ENCODE measurements around the gene GAS2L2. TPM values are rescaled to one million over a fixed set of nuclear protein-coding genes. Genes with fewer than 3 reads are reported as not detected.

The GAS2L2 gene
- total RNA-seq (2014; rRNA removed; shearing (Covaris generic)) = not detected in 2 replicates
- 0.06 TPM in 1 of 2 replicates, not detected in the other for polyA plus RNA-seq (2016; fragmentation: Nextera tagmentation; extraction: Ambion mirVana)

DNA sequence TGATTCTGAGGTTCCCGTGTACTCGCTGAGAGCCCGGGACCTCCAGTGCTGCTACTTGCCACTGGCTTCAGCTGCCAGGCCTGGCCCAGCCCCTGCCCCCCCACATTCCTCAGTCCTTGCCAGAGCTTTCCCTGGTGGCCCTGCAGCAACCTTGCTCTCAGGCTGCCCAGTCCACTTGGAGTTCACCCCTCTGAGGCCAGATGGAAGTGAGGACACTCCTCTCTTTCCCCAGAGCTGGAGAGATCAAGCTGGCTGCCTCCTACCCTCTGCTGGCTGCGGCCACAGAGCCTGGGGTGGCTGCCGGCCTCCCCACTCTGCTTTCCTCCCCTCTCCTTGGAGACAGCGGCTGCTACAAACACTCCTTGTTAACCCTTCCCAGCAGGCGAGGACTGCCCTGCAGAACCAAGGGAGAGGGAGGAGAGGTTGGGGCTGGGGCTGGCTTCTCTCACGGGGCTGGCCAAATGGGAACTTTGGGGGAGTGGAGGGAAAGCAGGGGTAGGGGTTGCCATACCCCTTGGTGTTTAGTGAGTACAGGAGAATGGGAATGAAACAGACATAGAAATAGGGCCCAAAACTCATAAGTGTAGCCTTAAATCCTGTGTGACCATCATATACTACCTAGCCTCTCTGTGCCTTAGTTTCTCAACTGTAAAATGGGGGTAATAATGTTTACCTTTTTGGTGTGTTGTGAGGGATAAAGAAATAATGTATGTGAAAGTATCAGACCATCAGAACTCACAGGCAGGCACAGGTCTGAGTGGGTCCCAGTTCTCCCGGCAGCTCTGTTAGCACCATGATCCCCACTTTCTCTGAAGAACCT, at the start of gene GAS2L2:
Gene GAS2L2 (minus strand): TSS at position 295 of the 820 bp plus-strand sequence. CDS start 389 bp downstream, outside the sequence.
- H3K9ac ChIP-seq = no peak within 1 kb of the TSS
- H3K4me3 ChIP-seq = no peak within 1 kb of the TSS
- no peaks in the 10 kb centered on the region; the same call in 1 of the 2 replicates for H3K27me3 ChIP-seq (replicated peaks; ENCODE audit: insufficient read depth)
- TF ChIP-seq EZH2 (IDR thresholded peaks at IDR 0.05; ENCODE audit: insufficient read depth, poor library complexity, severe bottlenecking) (no peak), EZH2phosphoT487 (IDR thresholded peaks at IDR 0.05; ENCODE audit: insufficient read depth, low read depth) (no peak)
- H3K9me3 ChIP-seq (ENCODE audit: low read depth) = no peaks in the 10 kb centered on the region
- no peak within 1 kb of the TSS for H3K27ac ChIP-seq
- no peaks in the 10 kb centered on the region for H3K36me3 ChIP-seq (ENCODE audit: low read depth)
- no peaks in the 10 kb centered on the region for H3K79me2 ChIP-seq (ENCODE audit: insufficient read depth)
- H4K20me1 ChIP-seq (ENCODE audit: insufficient read depth) = no peaks in the 10 kb centered on the region
- no peak for DNase-seq
- 32 to 39% methylated on average over 8 to 9 of the region's 9 CpGs for WGBS, 2 experiments (ENCODE audit: low coverage in 1 of 2, low lambda C conversion rate in 2 of 2, missing lambda C conversion rate in 2 of 2)
- H3F3A ChIP-seq (ENCODE audit: insufficient read depth) = no peaks in the 10 kb centered on the region
- no peaks in the 10 kb centered on the region for H3K9me2 ChIP-seq (ENCODE audit: insufficient read depth)
- no peak within 1 kb of the TSS for H3K4me2 ChIP-seq (ENCODE audit: unreplicated experiment)
- H2AFZ ChIP-seq = no peak within 1 kb of the TSS
- in situ Hi-C loops (cut with MboI) = no loop called here
- peaks cover 9% of the 10 kb centered on the region for H3K4me1 ChIP-seq (ENCODE audit: insufficient read depth)

DNA sequence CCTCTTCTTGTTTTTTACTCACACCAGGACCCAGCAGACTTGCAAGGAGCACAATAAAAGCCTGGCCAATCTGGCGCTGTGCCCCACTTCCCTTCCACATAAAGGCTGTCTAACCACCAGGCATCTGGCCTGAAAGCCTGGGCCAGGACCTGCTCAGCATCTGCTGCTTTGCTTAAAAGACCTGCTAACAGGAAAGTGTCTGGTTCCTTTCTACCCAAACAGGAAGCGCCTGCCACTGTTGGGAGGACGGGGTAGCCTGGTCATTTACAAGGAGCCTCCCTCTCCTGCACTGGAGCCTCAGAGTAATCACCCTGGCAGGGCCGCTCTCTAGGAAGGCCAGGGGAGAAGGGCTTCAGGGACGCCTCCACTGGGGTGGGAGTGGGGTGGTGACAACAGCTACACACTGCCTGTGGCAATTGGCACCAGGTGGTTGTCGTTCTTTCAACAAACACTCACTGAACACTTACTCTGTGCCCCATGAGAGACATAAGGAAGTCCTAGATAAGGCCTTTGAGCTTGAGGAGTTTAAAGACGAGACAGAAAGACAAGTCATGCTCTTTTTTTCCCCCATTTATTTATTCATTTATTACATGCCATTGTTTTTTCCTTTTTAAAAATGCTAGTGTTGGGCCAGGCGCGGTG, 48.7 kb upstream of the GAS2L2 start:
- TF ChIP-seq EZH2phosphoT487 (IDR thresholded peaks at IDR 0.05; ENCODE audit: insufficient read depth, low read depth) = no peak
- TF ChIP-seq EZH2 (IDR thresholded peaks at IDR 0.05; ENCODE audit: insufficient read depth, poor library complexity, severe bottlenecking) = no peak
- peak; percentile 24 for DNase-seq

DNA sequence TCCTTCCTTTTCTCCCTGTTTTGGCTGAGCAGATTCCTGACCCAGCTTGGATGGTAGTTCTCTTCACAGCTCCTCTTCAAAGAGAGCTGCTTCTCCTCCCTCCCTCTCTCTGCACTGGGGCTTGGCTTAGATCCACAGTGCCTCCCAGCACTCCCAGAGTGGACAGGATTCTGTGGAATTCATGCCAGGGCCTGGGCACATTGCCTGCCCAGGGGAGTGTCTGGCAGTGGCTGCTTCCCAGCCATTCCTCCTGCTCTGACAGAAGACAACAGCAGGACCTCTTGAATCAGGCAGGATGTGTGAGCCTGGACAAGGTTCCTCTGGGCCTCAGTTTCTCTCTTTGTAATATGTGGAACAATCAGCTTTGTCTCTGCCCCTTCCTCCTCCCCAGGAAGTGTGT, 46.9 kb upstream of the GAS2L2 start:
- Histone ChIP-seq H3K9me3 (ENCODE audit: low read depth) (no peaks in the 10 kb centered on the region), H3K27me3 (replicated peaks; ENCODE audit: insufficient read depth) (peaks cover 29% of the 10 kb centered on the region), H3K4me3 (no peak overlapping the region), H3F3A (ENCODE audit: insufficient read depth) (no peaks in the 10 kb centered on the region), H3K27ac (no peak overlapping the region), H3K9me2 (ENCODE audit: insufficient read depth) (no peaks in the 10 kb centered on the region), H3K9ac (no peak overlapping the region), H3K4me1 (ENCODE audit: insufficient read depth) (peaks cover 4% of the 10 kb centered on the region; the same call in 1 of the 2 replicates), H3K4me2 (ENCODE audit: unreplicated experiment) (no peak overlapping the region), H4K20me1 (ENCODE audit: insufficient read depth) (no peaks in the 10 kb centered on the region), H3K79me2 (ENCODE audit: insufficient read depth) (no peaks in the 10 kb centered on the region), H3K36me3 (ENCODE audit: low read depth) (no peaks in the 10 kb centered on the region), H2AFZ (no peak overlapping the region)
- peak; percentile 77 for DNase-seq
- TF ChIP-seq EZH2 (IDR thresholded peaks at IDR 0.05; ENCODE audit: insufficient read depth, poor library complexity, severe bottlenecking) = no peak
- no peak for TF ChIP-seq EZH2phosphoT487 (IDR thresholded peaks at IDR 0.05; ENCODE audit: insufficient read depth, low read depth)
- in situ Hi-C loops (cut with MboI) = no loop called here

More for the DNA sequence above, 48.7 kb upstream of the GAS2L2 start:
- Histone ChIP-seq H3K27me3 (replicated peaks; ENCODE audit: insufficient read depth) (peaks cover 16% of the 10 kb centered on the region), H3K79me2 (ENCODE audit: insufficient read depth) (no peaks in the 10 kb centered on the region), H3K9me2 (ENCODE audit: insufficient read depth) (no peaks in the 10 kb centered on the region), H3K9ac (no peak overlapping the region), H3F3A (ENCODE audit: insufficient read depth) (no peaks in the 10 kb centered on the region), H3K4me1 (ENCODE audit: insufficient read depth) (peaks cover 5% of the 10 kb centered on the region; the same call in 1 of the 2 replicates), H3K27ac (no peak overlapping the region), H3K4me3 (no peak overlapping the region), H3K36me3 (ENCODE audit: low read depth) (no peaks in the 10 kb centered on the region), H3K9me3 (ENCODE audit: low read depth) (no peaks in the 10 kb centered on the region), H2AFZ (no peak overlapping the region), H3K4me2 (ENCODE audit: unreplicated experiment) (no peak overlapping the region), H4K20me1 (ENCODE audit: insufficient read depth) (no peaks in the 10 kb centered on the region)
- 68 to 69% methylated on average over 9 of the region's 9 CpGs for WGBS, 2 experiments (ENCODE audit: low coverage in 1 of 2, low lambda C conversion rate in 2 of 2, missing lambda C conversion rate in 2 of 2)
- in situ Hi-C loops (cut with MboI) = no loop called here

DNA sequence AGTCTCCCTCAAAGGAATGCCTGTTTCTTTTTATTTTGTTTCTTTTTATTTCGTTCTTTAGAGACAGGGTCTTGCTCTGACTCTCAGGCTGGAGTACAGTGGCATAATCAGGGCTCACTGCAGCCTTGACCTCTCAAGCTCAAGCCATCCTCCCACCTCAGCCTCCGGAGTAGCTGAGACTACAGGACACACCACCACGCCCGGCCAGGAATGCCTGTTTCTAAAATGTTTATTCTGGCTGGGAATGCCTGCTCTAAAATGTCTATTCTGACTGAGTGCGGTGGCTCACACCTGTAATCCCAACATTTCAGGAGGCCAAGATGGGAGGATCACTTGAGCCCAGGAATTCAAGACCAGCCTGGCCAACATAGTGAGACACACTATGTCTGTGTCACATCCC, 44.9 kb upstream of the GAS2L2 start:
- H3K9me3 ChIP-seq (ENCODE audit: low read depth) = no peaks in the 10 kb centered on the region
- H3K27me3 ChIP-seq (replicated peaks; ENCODE audit: insufficient read depth) = peaks cover 47% of the 10 kb centered on the region
- no peak overlapping the region for H3K27ac ChIP-seq
- H3K36me3 ChIP-seq (ENCODE audit: low read depth) = no peaks in the 10 kb centered on the region
- peaks cover 4% of the 10 kb centered on the region; the same call in 1 of the 2 replicates for H3K4me1 ChIP-seq (ENCODE audit: insufficient read depth)
- DNase-seq = no peak
- H3K9me2 ChIP-seq (ENCODE audit: insufficient read depth) = no peaks in the 10 kb centered on the region
- no peaks in the 10 kb centered on the region for H3K79me2 ChIP-seq (ENCODE audit: insufficient read depth)
- TF ChIP-seq EZH2 (IDR thresholded peaks at IDR 0.05; ENCODE audit: insufficient read depth, poor library complexity, severe bottlenecking) (no peak), EZH2phosphoT487 (IDR thresholded peaks at IDR 0.05; ENCODE audit: insufficient read depth, low read depth) (no peak)
- in situ Hi-C loops (cut with MboI) = no loop called here
- H3K4me2 ChIP-seq (ENCODE audit: unreplicated experiment) = no peak overlapping the region
- 66 to 70% methylated on average over 5 of the region's 5 CpGs for WGBS, 2 experiments (ENCODE audit: low coverage in 1 of 2, low lambda C conversion rate in 2 of 2, missing lambda C conversion rate in 2 of 2)
- H3K4me3 ChIP-seq = no peak overlapping the region
- no peak overlapping the region for H3K9ac ChIP-seq
- H2AFZ ChIP-seq = no peak overlapping the region
- no peaks in the 10 kb centered on the region for H4K20me1 ChIP-seq (ENCODE audit: insufficient read depth)
- H3F3A ChIP-seq (ENCODE audit: insufficient read depth) = no peaks in the 10 kb centered on the region
